DOHH2 (cell line): Measurements from ENCODE around the gene TAF4.
"Not testable (repeated sequence)": the region's sequence is repeated elsewhere in the genome, so short reads cannot be mapped to it uniquely, and the experiment has no call there.

Experiments used
- H3F3A ChIP-seq: fragments of 200-600 bp; sonication (generic), shearing (Covaris generic); 2 replicates; pipeline ENCODE4 v1.6.0; 2016; ENCODE audit warnings: antibody characterized with exemption, mild to moderate bottlenecking; ENCODE audit not compliant: control insufficient read depth, insufficient read depth
- H3K27ac ChIP-seq: fragments of 200-600 bp; sonication (generic); 2 replicates; pipeline ENCODE4 v1.5.1; 2014; ENCODE audit warnings: low read depth, mild to moderate bottlenecking, low read length, moderate library complexity
- H3K27me3 ChIP-seq: fragments of 200-600 bp; sonication (generic); 2 replicates; pipeline ENCODE4 v1.6.1; 2014; ENCODE audit warnings: mild to moderate bottlenecking, low read length, mixed read lengths; ENCODE audit not compliant: control insufficient read depth
- H3K36me3 ChIP-seq: fragments of 200-600 bp; sonication (generic); 2 replicates; pipeline ENCODE4 v1.6.1; 2014; ENCODE audit warnings: mild to moderate bottlenecking, low read length, moderate library complexity, mixed read lengths; ENCODE audit not compliant: control insufficient read depth
- H3K4me1 ChIP-seq: fragments of 200-600 bp; sonication (generic); 2 replicates; pipeline ENCODE4 v1.6.1; 2014; ENCODE audit warnings: mild to moderate bottlenecking, low read length, mixed read lengths; ENCODE audit not compliant: control insufficient read depth
- H3K4me2 ChIP-seq: fragments of 200-600 bp; sonication (generic); 2 replicates; pipeline ENCODE4 v1.6.0; 2014; ENCODE audit warnings: mild to moderate bottlenecking, low read length, moderate library complexity
- H3K4me3 ChIP-seq: fragments of 200-600 bp; sonication (generic); 2 replicates; pipeline ENCODE4 v1.5.1; 2014; ENCODE audit warnings: mild to moderate bottlenecking, low read length, mixed read lengths
- H3K79me2 ChIP-seq: fragments of 200-600 bp; sonication (generic); 2 replicates; pipeline ENCODE4 v1.6.1; 2014; ENCODE audit warnings: mild to moderate bottlenecking, low read length, mixed read lengths; ENCODE audit not compliant: control insufficient read depth
- H3K9me2 ChIP-seq: fragments of 200-600 bp; sonication (generic); replicated peaks from 2 replicates; pipeline ENCODE4 v1.6.1; 2014; ENCODE audit warnings: mild to moderate bottlenecking, low read length, mixed read lengths; ENCODE audit not compliant: control insufficient read depth
- H3K9me3 ChIP-seq: fragments of 200-600 bp; sonication (generic); 2 replicates; pipeline ENCODE4 v1.6.1; 2014; ENCODE audit warnings: antibody characterized with exemption, low read length, mixed read lengths; ENCODE audit not compliant: control insufficient read depth, insufficient read depth
- H4K20me1 ChIP-seq: fragments of 200-600 bp; sonication (generic); 2 replicates; pipeline ENCODE4 v1.6.0; 2014; ENCODE audit warnings: low read depth, mild to moderate bottlenecking, antibody characterized with exemption, low read length, moderate library complexity; ENCODE audit not compliant: control insufficient read depth, insufficient read depth
- EZH2phosphoT487 ChIP-seq: fragments of 200-600 bp; sonication (generic); IDR thresholded peaks from 2 replicates; pipeline ENCODE4 v1.6.1; 2017; ENCODE audit warnings: borderline replicate concordance, mild to moderate bottlenecking, antibody characterized with exemption, low read length, moderate library complexity, mixed read lengths
- TF ChIP-seq, protein P1 (sequence below): fragments of 200-600 bp; sonication (generic); IDR thresholded peaks from one replicate; pipeline ENCODE4 v1.5.1; 2014; ENCODE audit warnings: antibody characterized with exemption, mild to moderate bottlenecking, low read depth, low read length; ENCODE audit not compliant: poor library complexity, severe bottlenecking

Gene TAF4

DNA sequence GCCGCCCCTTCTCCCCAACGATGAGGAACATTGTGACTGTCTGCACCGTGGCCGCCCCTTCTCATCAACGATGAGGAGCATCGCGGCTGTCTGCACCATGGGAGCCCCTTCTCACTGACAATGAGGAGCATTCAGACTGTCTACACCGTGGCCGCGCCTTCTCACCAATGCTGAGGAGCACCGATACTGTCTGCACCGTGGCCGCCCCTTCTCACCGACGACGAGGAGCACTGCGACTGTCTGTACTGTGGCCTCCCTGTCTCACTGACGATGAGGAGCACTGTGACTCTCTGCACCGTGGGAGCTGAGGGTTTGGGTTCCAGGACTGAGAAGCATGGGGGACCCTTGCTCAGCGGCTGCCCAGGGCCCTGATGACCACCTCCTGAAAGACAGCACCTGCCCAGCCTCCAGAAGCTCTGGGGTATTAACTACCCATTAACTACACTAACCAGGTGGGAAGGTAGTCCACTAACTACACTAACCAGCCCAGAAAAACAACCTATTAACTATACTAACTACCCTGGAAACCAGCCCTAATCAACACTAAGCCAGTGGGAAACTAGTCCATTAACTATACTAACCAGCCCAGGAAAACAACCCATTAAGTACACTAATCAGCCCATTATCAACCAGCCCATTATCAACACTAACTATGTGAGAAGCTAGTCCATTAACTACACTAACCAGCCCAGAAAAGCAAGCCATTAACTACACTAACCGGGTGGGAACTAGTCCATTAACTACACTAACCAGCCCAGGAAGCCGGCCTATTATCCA, 116.9 kb downstream of the TAF4 start:
- no peaks in the 10 kb centered on the region for H3K79me2 ChIP-seq
- no peak overlapping the region for H3K27ac ChIP-seq
- TF ChIP-seq, protein P1, sequence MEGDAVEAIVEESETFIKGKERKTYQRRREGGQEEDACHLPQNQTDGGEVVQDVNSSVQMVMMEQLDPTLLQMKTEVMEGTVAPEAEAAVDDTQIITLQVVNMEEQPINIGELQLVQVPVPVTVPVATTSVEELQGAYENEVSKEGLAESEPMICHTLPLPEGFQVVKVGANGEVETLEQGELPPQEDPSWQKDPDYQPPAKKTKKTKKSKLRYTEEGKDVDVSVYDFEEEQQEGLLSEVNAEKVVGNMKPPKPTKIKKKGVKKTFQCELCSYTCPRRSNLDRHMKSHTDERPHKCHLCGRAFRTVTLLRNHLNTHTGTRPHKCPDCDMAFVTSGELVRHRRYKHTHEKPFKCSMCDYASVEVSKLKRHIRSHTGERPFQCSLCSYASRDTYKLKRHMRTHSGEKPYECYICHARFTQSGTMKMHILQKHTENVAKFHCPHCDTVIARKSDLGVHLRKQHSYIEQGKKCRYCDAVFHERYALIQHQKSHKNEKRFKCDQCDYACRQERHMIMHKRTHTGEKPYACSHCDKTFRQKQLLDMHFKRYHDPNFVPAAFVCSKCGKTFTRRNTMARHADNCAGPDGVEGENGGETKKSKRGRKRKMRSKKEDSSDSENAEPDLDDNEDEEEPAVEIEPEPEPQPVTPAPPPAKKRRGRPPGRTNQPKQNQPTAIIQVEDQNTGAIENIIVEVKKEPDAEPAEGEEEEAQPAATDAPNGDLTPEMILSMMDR, result no peak
- TF ChIP-seq EZH2phosphoT487, result no peak

DNA sequence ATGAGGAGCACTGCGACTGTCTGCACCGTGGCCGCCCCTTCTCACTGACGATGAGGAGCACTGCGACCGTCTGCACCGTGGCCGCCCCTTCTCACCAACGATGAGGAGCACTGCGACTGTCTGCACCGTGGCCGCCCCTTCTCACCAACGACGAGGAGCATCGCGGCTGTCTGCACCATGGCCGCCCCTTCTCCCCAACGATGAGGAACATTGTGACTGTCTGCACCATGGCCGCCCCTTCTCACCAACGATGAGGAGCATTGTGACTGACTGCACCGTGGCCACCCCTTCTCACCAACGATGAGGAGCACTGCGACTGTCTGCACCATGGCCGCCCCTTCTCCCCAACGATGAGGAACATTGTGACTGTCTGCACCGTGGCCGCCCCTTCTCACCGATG, 117.6 kb downstream of the TAF4 start:
- not testable (repeated sequence) for H4K20me1 ChIP-seq, H3K79me2 ChIP-seq, H3K27ac ChIP-seq, H3K4me3 ChIP-seq, H3F3A ChIP-seq, H3K27me3 ChIP-seq, H3K4me1 ChIP-seq, H3K9me2 ChIP-seq, H3K36me3 ChIP-seq, H3K4me2 ChIP-seq, H3K9me3 ChIP-seq

More for the DNA sequence above, 116.9 kb downstream of the TAF4 start:
- Histone ChIP-seq H3K4me2 (no peak overlapping the region), H4K20me1 (no peaks in the 10 kb centered on the region), H3K4me1 (no peaks in the 10 kb centered on the region), H3F3A (no peaks in the 10 kb centered on the region), H3K9me3 (no peaks in the 10 kb centered on the region), H3K27me3 (no peaks in the 10 kb centered on the region), H3K36me3 (no peaks in the 10 kb centered on the region), H3K4me3 (no peak overlapping the region), H3K9me2 (no peaks in the 10 kb centered on the region)

DNA sequence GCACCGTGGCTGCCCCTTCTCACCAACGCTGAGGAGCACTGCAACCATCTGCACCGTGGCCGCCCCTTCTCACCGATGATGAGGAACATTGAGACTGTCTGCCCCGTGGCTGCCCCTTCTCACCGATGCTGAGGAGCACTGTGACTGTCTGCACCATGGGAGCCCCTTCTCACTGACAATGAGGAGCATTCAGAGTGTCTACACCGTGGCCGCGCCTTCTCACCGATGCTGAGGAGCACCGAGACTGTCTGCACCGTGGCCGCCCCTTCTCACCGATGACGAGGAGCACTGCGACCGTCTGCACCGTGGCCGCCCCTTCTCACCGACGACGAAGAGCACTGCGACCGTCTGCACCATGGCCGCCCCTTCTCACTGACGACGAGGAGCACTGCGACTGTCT, 120.2 kb downstream of the TAF4 start:
- H3K4me1 ChIP-seq, H3K79me2 ChIP-seq, H3K27me3 ChIP-seq, H3K9me2 ChIP-seq, H3K4me3 ChIP-seq, H3K27ac ChIP-seq, H3K9me3 ChIP-seq, H3K4me2 ChIP-seq, H4K20me1 ChIP-seq, H3K36me3 ChIP-seq, H3F3A ChIP-seq: not testable (repeated sequence)

DNA sequence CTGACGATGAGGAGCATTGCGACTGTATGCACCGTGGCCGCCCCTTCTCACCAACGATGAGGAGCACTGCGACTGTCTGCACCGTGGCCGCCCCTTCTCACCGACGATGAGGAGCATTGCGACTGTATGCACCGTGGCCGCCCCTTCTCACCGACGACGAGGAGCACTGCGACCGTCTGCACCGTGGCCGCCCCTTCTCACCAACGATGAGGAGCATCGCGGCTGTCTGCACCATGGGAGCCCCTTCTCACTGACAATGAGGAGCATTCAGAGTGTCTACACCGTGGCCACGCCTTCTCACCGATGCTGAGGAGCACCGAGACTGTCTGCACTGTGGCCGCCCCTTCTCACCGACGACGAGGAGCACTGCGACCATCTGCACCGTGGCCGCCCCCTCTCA, 120.7 kb downstream of the TAF4 start:
- H3K9me3 ChIP-seq, H3K4me3 ChIP-seq, H3K9me2 ChIP-seq, H3K27me3 ChIP-seq, H3K4me2 ChIP-seq, H4K20me1 ChIP-seq, H3F3A ChIP-seq, H3K4me1 ChIP-seq, H3K36me3 ChIP-seq, H3K79me2 ChIP-seq, H3K27ac ChIP-seq: not testable (repeated sequence)

DNA sequence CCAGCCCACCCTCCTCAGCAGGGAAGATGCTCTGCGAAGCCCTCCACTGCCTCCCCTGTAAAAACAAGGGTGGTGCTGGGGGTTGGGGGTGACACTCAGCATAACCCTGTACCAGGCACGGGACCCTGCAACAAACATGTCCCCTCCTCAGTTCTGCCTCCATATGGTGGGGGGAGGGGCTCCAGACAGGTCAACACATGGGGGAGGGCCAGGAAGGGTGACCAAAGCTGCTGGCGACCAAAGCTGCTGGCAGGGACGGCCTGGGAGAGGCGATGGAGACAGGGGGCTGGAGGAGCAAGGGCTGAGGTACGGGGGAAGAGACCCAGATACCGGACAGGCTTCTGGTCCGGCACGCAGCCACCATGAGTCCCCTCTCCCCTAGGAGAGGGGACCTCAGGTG, 123.2 kb downstream of the TAF4 start:
- Histone ChIP-seq H3F3A (no peaks in the 10 kb centered on the region), H3K36me3 (no peaks in the 10 kb centered on the region), H3K27me3 (no peaks in the 10 kb centered on the region), H3K9me3 (no peaks in the 10 kb centered on the region), H3K4me3 (no peak overlapping the region), H3K4me1 (no peaks in the 10 kb centered on the region), H3K27ac (no peak overlapping the region), H3K9me2 (no peaks in the 10 kb centered on the region), H3K4me2 (no peak overlapping the region), H4K20me1 (no peaks in the 10 kb centered on the region), H3K79me2 (no peaks in the 10 kb centered on the region)
- TF ChIP-seq, protein P1, result no peak
- TF ChIP-seq EZH2phosphoT487, result no peak
